ENCODE data around the gene ME3. TPM values are rescaled to one million over a fixed set of nuclear protein-coding genes. Genes with fewer than 3 reads are reported as not detected.
A peak's percentile ranks its signal among the peaks of the same experiment; 100 is the strongest.

Gene ME3
- total RNA-seq, 4 donors from 2014 or later, result 15.9 to 94.9 (median 51.3) TPM

GRCh38 chr11:86515297-86516094 is 156.9 kb downstream of the ME3 start:
- no peak overlapping the region for H3K4me3 ChIP-seq
- TF ChIP-seq CTCF (IDR thresholded peaks at IDR 0.05) (no peak), POLR2A (IDR thresholded peaks at IDR 0.05) (no peak)
- no peaks in the 10 kb centered on the region for H3K9me3 ChIP-seq
- no peaks in the 10 kb centered on the region for H3K27me3 ChIP-seq
- DNase-seq, result no peak
- no peaks in the 10 kb centered on the region for H3K36me3 ChIP-seq
- peak overlapping the region in 1 of 4 donors; percentile 2 for H3K27ac ChIP-seq
- peaks cover 0 to 13% (median under 1%) of the 10 kb centered on the region in 4 donors for H3K4me1 ChIP-seq

- peaks cover 0 to 13% (median 2%) of the 10 kb centered on the region in 4 donors for H3K4me1 ChIP-seq
- no peak overlapping the region for H3K4me3 ChIP-seq
- no peaks in the 10 kb centered on the region for H3K36me3 ChIP-seq
- TF ChIP-seq POLR2A (IDR thresholded peaks at IDR 0.05), result no peak
- no peak for TF ChIP-seq CTCF (IDR thresholded peaks at IDR 0.05)
- no peak overlapping the region for H3K27ac ChIP-seq
- no peaks in the 10 kb centered on the region for H3K9me3 ChIP-seq
- no peak for DNase-seq
- H3K27me3 ChIP-seq, result no peaks in the 10 kb centered on the region
These were observed 158.0 kb downstream of the ME3 start for GRCh38 chr11:86514453-86514852.

- no peak overlapping the region for H3K4me3 ChIP-seq
- no peaks in the 10 kb centered on the region for H3K36me3 ChIP-seq
- no peak overlapping the region for H3K27ac ChIP-seq
- no peaks in the 10 kb centered on the region for H3K9me3 ChIP-seq
- no peaks in the 10 kb centered on the region for H3K27me3 ChIP-seq
- DNase-seq, result no peak
- TF ChIP-seq CTCF (IDR thresholded peaks at IDR 0.05), result no peak
- TF ChIP-seq POLR2A (IDR thresholded peaks at IDR 0.05), result no peak
- H3K4me1 ChIP-seq, result peaks cover 0 to 10% (median 2%) of the 10 kb centered on the region in 4 donors
These were observed 158.6 kb downstream of the ME3 start for GRCh38 chr11:86513746-86514373.

- TF ChIP-seq POLR2A (IDR thresholded peaks at IDR 0.05) (no peak), CTCF (IDR thresholded peaks at IDR 0.05) (no peak)
- DNase-seq, result no peak
- Histone ChIP-seq H3K27me3 (no peaks in the 10 kb centered on the region), H3K27ac (no peak overlapping the region), H3K9me3 (no peaks in the 10 kb centered on the region), H3K36me3 (no peaks in the 10 kb centered on the region), H3K4me1 (peaks cover 0 to 10% (median 2%) of the 10 kb centered on the region in 4 donors), H3K4me3 (no peak overlapping the region)
These were observed 159.3 kb downstream of the ME3 start for GRCh38 chr11:86513138-86513537.

- no peak overlapping the region for H3K4me3 ChIP-seq
- no peak for DNase-seq
- H3K27ac ChIP-seq, result peak overlapping the region in 3 of 4 donors; percentile 18 to 85 (median 73)
- no peaks in the 10 kb centered on the region for H3K9me3 ChIP-seq
- no peaks in the 10 kb centered on the region for H3K27me3 ChIP-seq
- H3K4me1 ChIP-seq, result peaks cover 0 to 20% (median 2%) of the 10 kb centered on the region in 4 donors
- no peaks in the 10 kb centered on the region for H3K36me3 ChIP-seq
- TF ChIP-seq CTCF (IDR thresholded peaks at IDR 0.05) (no peak), POLR2A (IDR thresholded peaks at IDR 0.05) (peak in 1 of 2 donors; percentile 47)
These were observed 161.3 kb downstream of the ME3 start for GRCh38 chr11:86511086-86511551.

All from Peyer's patch (tissue), 4 donors.